HG02571 (cell line): ENCODE measurements around the gene ZNF652.
"Not testable (repeated sequence)": the region's sequence is repeated elsewhere in the genome, so short reads cannot be mapped to it uniquely, and the experiment has no call there.

Experiments
- ATAC-seq: cut with Tn5 transposase; IDR thresholded peaks from one replicate; pipeline ENCODE4 v1.9.1; 2021; ENCODE audit warnings: mild to moderate bottlenecking, moderate library complexity; ENCODE audit not compliant: unreplicated experiment

ZNF652 gene

DNA sequence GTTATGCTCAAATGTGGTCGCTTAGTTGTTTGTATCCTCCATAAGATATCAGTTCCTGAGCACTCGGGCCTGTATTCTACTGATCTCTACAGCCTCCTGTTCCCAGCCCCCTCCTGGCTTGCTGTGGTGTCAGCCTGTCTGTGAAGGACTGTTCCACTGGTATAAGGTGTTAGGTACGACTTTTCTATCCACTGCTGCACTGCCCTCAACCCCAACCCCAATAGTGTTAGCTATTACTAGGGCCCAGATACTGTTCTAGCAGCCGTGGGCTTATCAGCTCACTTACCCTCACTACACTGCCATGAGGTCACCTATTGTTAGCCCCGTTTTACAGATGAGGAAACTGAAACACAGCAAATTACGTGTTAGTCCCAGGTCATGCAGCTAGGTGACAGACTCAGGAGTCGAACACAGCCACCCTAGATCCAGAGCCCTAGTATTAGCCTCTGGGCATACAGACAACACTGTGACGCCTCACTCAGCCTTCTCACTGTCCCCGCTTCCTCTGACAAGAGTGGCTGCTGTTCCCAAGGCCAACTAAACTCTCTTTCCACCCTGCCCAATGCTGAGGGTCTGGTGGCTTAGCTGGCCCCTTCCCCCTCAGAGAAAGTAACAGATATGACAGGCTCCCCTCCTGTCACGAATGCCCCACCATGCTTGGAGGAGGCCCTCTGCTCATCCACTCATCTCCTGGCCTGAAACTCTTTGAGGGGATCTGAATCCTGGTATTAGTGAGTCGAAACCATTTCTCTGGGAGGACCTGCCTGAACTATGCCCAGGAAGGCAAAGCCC is 25.6 kb upstream of the ZNF652 start:
- no peak for ATAC-seq

DNA sequence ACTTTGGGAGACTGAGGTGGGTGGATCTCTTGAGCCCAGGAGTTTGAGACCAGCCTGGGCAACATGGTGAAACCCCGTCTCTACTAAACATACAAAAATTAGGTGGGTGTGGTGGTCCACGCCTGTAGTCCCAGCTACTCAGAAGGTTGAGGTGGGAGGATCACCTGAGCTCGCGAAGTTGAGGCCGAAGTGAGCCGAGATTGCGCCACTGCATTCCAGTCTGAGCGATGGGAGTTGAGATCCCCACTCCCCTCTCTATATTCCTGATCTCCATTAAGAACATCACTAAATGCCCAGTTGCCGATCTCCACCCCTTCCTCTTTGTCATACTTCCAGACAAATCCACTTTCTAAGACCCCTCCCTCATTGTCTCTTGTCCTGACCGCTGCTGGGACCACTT is 24.3 kb upstream of the ZNF652 start:
- ATAC-seq, result no peak

DNA sequence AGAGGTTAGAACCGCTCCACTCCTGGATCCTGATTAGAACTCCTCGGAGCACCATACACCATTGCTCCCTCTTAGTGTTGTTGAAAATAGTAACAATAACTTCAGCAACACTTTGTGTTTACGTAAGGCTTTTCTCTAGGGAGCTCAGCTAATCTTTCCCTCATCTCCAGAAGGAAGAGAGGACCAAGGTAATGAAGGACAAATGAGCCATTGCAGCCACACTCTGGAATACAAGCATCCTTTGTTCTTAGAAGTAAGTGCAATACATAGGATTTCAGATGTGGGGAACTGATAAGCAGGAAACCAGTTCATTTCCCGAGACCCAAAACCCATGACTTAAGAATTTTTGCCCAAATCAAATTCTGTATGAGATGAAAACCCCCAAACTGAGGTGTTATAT is 22.9 kb upstream of the ZNF652 start:
- no peak for ATAC-seq

- no peak for ATAC-seq
These were observed 21.0 kb upstream of the ZNF652 start for GRCh38 chr17:49383060-49383459.

- ATAC-seq, result no peak
These were observed 20.5 kb upstream of the ZNF652 start for GRCh38 chr17:49382556-49382955.

GRCh38 chr17:49381793-49382192 is 19.7 kb upstream of the ZNF652 start:
- no peak for ATAC-seq

- no peak for ATAC-seq
These were observed 19.0 kb upstream of the ZNF652 start for GRCh38 chr17:49381033-49381432.

DNA sequence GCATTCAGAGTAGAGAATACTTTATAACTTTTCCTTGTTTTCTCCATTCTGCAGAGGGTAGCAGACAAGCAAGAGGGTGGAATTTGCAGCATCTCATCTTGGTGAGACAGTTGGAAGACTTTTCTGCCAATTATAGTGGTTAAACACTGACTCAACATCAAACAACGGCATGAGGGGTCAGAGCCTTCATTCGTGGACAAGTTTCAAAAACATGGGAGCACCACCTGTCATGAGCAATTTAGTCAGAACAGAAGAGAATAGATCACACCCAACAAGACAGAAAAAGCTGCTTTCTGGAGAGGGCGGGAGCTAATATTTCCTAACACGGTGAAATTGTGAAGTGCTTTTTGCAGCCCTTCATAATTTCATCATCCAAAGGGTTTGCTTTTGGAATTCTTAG is 17.9 kb upstream of the ZNF652 start:
- ATAC-seq, result no peak

DNA sequence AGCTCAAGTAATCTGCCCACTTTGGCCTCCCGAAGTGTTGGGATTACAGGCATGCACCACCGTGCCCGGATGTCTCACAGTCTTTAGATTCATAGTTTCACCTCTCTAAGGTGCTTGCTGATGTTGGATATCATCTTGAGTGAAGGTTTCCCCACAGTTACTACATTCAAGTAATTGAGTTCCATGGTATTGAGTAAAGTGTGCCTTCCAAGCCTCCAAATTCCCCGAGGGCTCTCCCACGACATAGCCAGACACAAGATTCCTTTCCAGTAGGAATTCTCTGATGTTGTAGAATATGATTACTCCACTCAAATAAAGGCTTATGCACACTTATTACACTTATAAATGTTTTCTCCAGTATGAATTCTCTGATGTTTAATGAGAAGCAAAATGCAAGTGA is 16.3 kb upstream of the ZNF652 start:
- no peak for ATAC-seq

- ATAC-seq, result no peak
These were observed 13.5 kb upstream of the ZNF652 start for GRCh38 chr17:49375544-49375943.

DNA sequence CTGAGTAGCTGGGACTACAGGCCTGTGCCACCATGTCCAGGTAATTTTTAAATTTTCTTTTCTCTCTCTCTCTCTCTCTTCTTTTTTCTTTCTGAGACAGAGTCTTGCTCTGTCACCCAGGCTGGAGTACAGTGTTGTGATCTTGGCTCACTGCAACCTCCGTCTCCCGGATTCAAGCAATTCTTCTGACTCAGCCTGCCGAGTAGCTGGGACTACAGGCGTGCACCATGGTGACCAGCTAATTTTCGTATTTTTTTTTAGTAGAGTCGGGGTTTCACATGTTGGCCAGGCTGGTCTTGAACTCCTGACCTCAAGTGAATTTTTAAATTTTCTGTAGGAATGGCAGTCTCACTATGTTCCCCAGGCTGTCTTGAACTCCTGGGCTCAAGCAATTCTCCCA is 11.1 kb upstream of the ZNF652 start:
- no peak for ATAC-seq

- ATAC-seq, result no peak
These were observed 10.4 kb upstream of the ZNF652 start for GRCh38 chr17:49372425-49372824.

DNA sequence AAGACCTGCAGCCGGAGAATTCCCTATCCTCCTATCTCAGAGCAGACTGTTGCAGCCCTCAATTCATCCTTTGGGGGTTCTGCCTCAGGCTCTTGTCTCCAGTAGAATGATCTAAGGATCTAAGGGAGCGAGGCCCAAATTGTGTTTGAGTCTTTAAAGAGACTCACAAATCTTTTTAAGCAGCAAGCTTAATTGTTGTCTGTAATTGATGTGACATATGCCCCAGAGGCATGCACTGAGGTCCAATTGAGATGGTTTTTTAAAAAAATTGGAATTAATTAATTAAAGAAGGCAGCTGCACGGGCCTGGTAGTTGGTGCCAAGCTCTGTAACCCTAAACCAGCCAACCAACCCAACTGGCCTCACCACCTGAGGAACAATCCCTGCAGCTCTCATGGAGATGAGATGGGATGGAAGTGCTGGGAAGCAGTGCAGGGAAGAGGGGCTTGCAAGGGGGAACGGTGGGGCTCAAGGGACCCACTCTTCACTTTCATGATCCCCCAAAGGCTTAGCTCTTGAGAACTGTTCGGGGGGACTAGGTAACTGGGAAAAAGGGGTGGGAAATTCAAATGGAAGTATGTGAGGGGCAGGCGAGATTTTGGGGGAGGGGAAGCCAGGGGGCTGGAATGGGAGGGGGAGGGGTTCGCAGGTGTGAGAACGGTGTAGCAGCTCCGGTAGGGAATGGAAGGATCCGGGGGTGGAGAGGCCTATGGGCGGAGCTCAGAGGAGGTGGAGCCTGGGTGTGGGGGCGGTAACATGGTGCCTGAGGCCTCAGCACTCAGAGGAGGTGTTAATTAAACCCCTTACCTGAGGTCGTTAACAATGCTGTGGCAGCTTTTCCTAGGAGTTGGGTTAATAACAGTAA is 9.2 kb upstream of the ZNF652 start:
- ATAC-seq, result no peak

GRCh38 chr17:49369760-49370159 is 7.7 kb upstream of the ZNF652 start:
- ATAC-seq, result no peak

DNA sequence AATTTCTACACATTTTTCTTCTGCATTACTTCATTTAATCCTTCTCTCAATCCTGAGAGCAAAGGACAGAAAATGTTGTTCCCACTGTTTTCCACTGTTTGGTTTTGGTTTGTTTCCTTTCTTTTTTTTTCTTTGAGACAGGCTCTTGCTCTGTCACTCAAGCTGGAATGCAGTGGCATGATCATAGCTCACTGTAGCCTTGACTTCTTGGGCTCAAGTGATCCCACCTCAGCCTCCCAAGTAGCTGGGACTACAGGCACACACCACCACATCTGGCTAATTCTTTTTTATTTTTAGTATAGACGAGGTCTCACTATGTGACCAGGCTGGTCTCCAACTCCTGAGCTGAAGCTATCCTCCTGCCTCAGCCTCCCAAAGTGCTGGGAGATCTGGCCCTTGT is 7.0 kb upstream of the ZNF652 start:
- ATAC-seq, result no peak

- ATAC-seq, result no peak
These were observed 3.6 kb upstream of the ZNF652 start for GRCh38 chr17:49365667-49366066.

DNA sequence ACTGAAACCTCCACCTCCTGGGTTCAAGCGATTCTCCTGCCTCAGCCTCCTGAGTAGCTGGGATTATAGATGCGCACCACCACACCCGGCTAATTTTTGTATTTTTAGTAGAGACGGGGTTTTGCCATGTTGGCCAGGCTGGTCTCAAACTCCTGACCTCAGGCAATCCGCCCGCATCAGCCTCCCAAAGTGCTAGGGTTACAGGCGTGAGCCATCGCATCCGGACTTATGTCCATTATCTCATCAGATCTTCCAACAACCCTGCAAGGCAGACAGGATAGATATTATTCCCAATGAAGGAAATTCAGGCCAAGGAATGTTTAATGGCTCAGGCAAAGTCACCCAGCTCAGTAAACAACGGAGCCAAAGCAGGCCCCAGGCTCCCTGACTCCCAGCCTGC is 3.1 kb upstream of the ZNF652 start:
- not testable (repeated sequence) for ATAC-seq

GRCh38 chr17:49364119-49364518 is 2.1 kb upstream of the ZNF652 start:
- no peak for ATAC-seq

GRCh38 chr17:49363251-49363650 is 1.2 kb upstream of the ZNF652 start:
- no peak for ATAC-seq

GRCh38 chr17:49362723-49363117 is 670 bp upstream of the ZNF652 start:
- no peak for ATAC-seq

GRCh38 chr17:49361129-49361901 is 735 bp downstream of the ZNF652 start:
- ATAC-seq, result peak; percentile 25

DNA sequence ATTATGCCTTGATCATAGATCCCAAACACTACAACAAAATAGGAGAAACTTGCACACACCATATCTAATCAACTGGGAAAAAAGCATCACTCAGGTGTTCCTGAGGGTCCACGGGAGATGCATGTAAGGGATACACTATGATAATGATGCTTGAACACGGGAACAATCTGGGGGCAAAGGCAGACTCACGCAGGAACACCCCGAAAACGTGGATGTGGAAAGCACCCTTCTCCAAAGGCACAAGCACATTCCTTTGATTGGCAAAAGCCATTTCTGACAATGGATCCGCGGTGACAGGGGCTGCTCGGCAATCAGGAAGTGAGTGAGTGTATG is 1.3 kb downstream of the ZNF652 start:
- no peak for ATAC-seq
